Measurements from ENCODE around the gene BSN.

The BSN gene

DNA sequence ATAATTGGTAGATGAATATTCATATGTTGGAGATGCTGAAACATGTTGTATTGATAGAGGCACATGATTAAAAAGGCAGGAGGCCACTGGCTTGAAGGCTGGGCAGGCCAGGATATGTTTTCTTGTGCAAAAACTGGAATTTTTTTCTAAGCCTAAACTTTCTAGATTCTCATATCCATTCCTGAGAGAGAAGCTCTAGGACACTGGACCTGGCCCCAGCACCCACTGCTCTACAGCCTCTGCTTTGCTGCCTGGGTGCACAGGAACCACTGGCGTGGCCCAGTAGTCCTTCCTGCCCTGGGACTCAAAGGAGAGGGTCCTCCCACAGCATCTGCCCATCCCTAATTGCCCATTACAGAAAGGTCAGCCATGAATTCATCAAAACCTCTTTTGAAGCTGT, 61.8 kb downstream of the BSN start:
- TF ChIP-seq CTCF (IDR thresholded peaks at IDR 0.05; ENCODE audit: low read depth, low read length): no peak
- no peak for TF ChIP-seq POLR2A (IDR thresholded peaks at IDR 0.05; ENCODE audit: extremely low read depth, insufficient read length)
- no peak for TF ChIP-seq MYC (IDR thresholded peaks at IDR 0.05; ENCODE audit: low read depth, low read length)
- no peak for TF ChIP-seq MAX (IDR thresholded peaks at IDR 0.05; ENCODE audit: low read depth, low read length)
- H3K4me3 ChIP-seq (ENCODE audit: low read depth, low read length): no peak overlapping the region
- DNase-seq (ENCODE audit: low read depth): no peak

DNA sequence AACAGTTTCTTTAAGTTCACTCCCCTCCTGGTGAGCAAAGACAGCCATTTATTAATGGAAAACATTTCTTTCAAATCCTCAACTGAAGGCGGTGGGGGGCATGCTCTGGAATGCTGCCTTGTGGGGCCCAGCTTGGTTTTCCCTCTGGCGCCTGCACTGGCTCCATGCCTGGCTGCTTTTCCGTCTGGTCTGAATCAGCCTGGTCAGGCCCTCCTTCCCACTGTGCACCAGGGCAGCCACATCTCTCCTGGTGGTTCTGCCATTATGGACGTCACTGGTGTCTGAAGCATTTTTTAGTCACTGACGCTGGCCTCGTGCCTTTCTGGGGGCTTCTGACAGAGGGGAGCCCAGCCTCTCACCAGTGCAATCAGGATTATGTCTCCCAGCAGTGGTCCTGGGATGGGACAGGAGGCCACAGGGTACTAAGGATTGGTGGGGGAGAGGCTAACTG, 62.2 kb downstream of the BSN start:
- no peak for DNase-seq (ENCODE audit: low read depth)
- TF ChIP-seq CTCF (IDR thresholded peaks at IDR 0.05; ENCODE audit: low read depth, low read length): no peak
- TF ChIP-seq POLR2A (IDR thresholded peaks at IDR 0.05; ENCODE audit: extremely low read depth, insufficient read length): no peak
- no peak for TF ChIP-seq MAX (IDR thresholded peaks at IDR 0.05; ENCODE audit: low read depth, low read length)
- TF ChIP-seq MYC (IDR thresholded peaks at IDR 0.05; ENCODE audit: low read depth, low read length): no peak
- no peak overlapping the region for H3K4me3 ChIP-seq (ENCODE audit: low read depth, low read length)

GRCh38 chr3:49617390-49618013, 63.2 kb downstream of the BSN start:
- DNase-seq (ENCODE audit: low read depth): no peak
- no peak for TF ChIP-seq CTCF (IDR thresholded peaks at IDR 0.05; ENCODE audit: low read depth, low read length)
- TF ChIP-seq MAX (IDR thresholded peaks at IDR 0.05; ENCODE audit: low read depth, low read length): no peak
- TF ChIP-seq MYC (IDR thresholded peaks at IDR 0.05; ENCODE audit: low read depth, low read length): no peak
- no peak for TF ChIP-seq POLR2A (IDR thresholded peaks at IDR 0.05; ENCODE audit: extremely low read depth, insufficient read length)
- H3K4me3 ChIP-seq (ENCODE audit: low read depth, low read length): no peak overlapping the region

- TF ChIP-seq POLR2A (IDR thresholded peaks at IDR 0.05; ENCODE audit: extremely low read depth, insufficient read length) (no peak), MAX (IDR thresholded peaks at IDR 0.05; ENCODE audit: low read depth, low read length) (no peak), CTCF (IDR thresholded peaks at IDR 0.05; ENCODE audit: low read depth, low read length) (no peak), MYC (IDR thresholded peaks at IDR 0.05; ENCODE audit: low read depth, low read length) (no peak)
- no peak for DNase-seq (ENCODE audit: low read depth)
- H3K4me3 ChIP-seq (ENCODE audit: low read depth, low read length): no peak overlapping the region
These were observed 64.1 kb downstream of the BSN start for GRCh38 chr3:49618412-49618811.

DNA sequence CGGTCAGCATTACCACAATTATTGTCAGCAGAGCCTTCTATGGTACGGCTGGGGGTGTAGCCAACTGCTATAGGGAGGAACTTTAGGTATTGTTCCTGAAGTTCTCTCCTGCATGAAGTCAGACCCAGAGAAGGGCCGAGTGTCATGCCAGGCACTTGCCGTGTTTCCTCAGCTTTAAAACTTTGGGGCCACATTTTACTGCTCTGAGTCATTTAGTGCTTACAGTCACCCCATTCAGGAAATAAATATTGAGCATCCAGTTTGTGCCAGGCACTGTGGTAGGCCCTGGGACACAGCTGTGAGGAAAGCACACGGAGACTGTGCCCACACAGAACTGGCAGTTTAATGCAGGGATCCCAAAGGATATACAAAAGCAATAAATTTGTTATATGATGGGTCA, 65.4 kb downstream of the BSN start:
- no peak for DNase-seq (ENCODE audit: low read depth)
- TF ChIP-seq CTCF (IDR thresholded peaks at IDR 0.05; ENCODE audit: low read depth, low read length) (no peak), MAX (IDR thresholded peaks at IDR 0.05; ENCODE audit: low read depth, low read length) (no peak), POLR2A (IDR thresholded peaks at IDR 0.05; ENCODE audit: extremely low read depth, insufficient read length) (no peak), MYC (IDR thresholded peaks at IDR 0.05; ENCODE audit: low read depth, low read length) (no peak)
- H3K4me3 ChIP-seq (ENCODE audit: low read depth, low read length): no peak overlapping the region

All from NB4 (cell line).